ENCODE data around the gene ZBED2.

DNA sequence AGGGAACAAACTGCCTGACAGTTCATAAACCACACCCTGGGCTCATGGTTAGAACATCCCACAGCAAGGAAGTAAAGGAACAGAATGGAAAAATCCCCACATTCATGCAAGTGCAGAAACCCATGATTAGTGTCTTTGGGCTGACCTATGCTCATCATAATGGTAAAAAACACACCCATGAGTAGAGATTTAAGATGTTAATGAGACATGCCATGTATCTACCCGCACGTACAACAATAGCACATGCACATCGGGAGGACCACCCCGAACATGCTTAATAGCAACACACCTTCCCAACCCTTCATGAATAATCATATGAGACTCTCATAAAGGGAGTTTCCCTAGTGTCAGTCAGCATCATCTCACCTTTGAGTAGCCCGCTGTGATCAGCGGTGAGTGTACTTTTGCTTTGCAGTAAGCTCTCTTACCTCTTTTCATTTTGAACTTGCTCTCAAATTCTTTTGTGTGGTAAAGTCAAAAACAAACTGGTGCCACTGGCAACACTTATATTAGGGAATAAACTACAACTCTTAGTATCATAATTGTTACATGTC, 23.2 kb downstream of the ZBED2 start:
- TF ChIP-seq, protein P1, sequence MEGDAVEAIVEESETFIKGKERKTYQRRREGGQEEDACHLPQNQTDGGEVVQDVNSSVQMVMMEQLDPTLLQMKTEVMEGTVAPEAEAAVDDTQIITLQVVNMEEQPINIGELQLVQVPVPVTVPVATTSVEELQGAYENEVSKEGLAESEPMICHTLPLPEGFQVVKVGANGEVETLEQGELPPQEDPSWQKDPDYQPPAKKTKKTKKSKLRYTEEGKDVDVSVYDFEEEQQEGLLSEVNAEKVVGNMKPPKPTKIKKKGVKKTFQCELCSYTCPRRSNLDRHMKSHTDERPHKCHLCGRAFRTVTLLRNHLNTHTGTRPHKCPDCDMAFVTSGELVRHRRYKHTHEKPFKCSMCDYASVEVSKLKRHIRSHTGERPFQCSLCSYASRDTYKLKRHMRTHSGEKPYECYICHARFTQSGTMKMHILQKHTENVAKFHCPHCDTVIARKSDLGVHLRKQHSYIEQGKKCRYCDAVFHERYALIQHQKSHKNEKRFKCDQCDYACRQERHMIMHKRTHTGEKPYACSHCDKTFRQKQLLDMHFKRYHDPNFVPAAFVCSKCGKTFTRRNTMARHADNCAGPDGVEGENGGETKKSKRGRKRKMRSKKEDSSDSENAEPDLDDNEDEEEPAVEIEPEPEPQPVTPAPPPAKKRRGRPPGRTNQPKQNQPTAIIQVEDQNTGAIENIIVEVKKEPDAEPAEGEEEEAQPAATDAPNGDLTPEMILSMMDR (IDR thresholded peaks at IDR 0.05), result no peak
- no peak for TF ChIP-seq POLR2A (IDR thresholded peaks at IDR 0.05)

Data from heart left ventricle (tissue), 13 donors.